Gastrocnemius medialis (tissue), 4 donors: ENCODE data around the gene SH3PXD2B. TPM values are rescaled to one million over a fixed set of nuclear protein-coding genes. Genes with fewer than 3 reads are reported as not detected.
A peak's percentile ranks its signal among the peaks of the same experiment; 100 is the strongest.

ENCODE experiments used
- ATAC-seq, 2 donors: fragments of 150-250 bp; one replicate each; pipeline ENCODE4 v1.9.1; 2016
- DNase-seq, 2 donors: peaks; one replicate each; pipeline ENCODE4 v3.0.0-alpha.2; 2019
- H3K27ac ChIP-seq, 4 donors: fragments of 200-600 bp; sonication (generic); 1 replicate in 1 of 4; 2 replicates in 3 of 4; pipeline ENCODE4 v1.5.1; 2016 to 2018; ENCODE audit warnings: mild to moderate bottlenecking in 2 of 4, moderate library complexity in 1 of 4
- H3K27me3 ChIP-seq, 3 donors: fragments of 200-600 bp; sonication (generic) in 2 of 3; 1 replicate in 1 of 3; 2 replicates in 2 of 3; pipeline versions ENCODE4 v1.5.1 to v1.6.0; 2016 to 2019; ENCODE audit warnings: mild to moderate bottlenecking in 1 of 3, moderate library complexity in 1 of 3
- H3K36me3 ChIP-seq, 2 donors: fragments of 200-600 bp; sonication (generic) in 1 of 2; one replicate each; pipeline ENCODE4 v1.5.1; 2017 to 2018
- H3K4me1 ChIP-seq, 2 donors: fragments of 200-600 bp; sonication (generic) in 1 of 2; one replicate each; pipeline ENCODE4 v1.5.1; 2016 to 2017; ENCODE audit warnings: mild to moderate bottlenecking in 2 of 2
- H3K4me3 ChIP-seq, 4 donors: fragments of 200-600 bp; sonication (generic) in 3 of 4; 1 replicate in 1 of 4; 2 replicates in 3 of 4; pipeline ENCODE4 v1.5.1; 2016 to 2019; ENCODE audit warnings: mild to moderate bottlenecking in 2 of 4
- H3K9me3 ChIP-seq, 3 donors: fragments of 200-600 bp; sonication (generic) in 2 of 3; 1 replicate in 1 of 3; 2 replicates in 2 of 3; pipeline ENCODE4 v1.5.1; 2016 to 2019
- POLR2A ChIP-seq, 2 donors: fragments of 450-650 bp; IDR thresholded peaks; one replicate each; pipeline ENCODE4 v1.6.1; 2017; ENCODE audit warnings: antibody characterized with exemption in 2 of 2, mild to moderate bottlenecking in 2 of 2, moderate library complexity in 2 of 2
- in situ Hi-C, 4 donors: fragments of 200-750 bp; cut with MboI; loops; one replicate each; pipeline versions ENCODE4 v1.15.0 to v1.8.0; 2017; ENCODE audit warnings: low sequenced_read_pairs in 4 of 4
- intact Hi-C: fragments of 100-400 bp; cut with DNase I; formaldehyde crosslinking; loops from one replicate; pipeline ENCODE4 v1.15.1; 2023; ENCODE audit warnings: low total_unique reads
- total RNA-seq, 4 donors: library from RNA; depleted of rRNA; stranded (reverse); fragments of >200 nt; gene quantifications; one replicate each; pipeline versions ENCODE4 v1.1.0 to v1.2.3, GENCODE V29; 2016
- TF ChIP-seq, protein P1 (sequence below), 5 experiments: fragments of 450-650 bp in 3 of 5; fragments of 200-600 bp in 2 of 5; sonication (generic) in 2 of 5; IDR thresholded peaks in 4 of 5; conservative IDR thresholded peaks in 1 of 5; 1 replicate in 4 of 5; 2 replicates in 1 of 5; pipeline ENCODE4 v1.5.1; 2016 to 2019; ENCODE audit warnings: antibody characterized with exemption in 5 of 5, mild to moderate bottlenecking in 3 of 5, moderate library complexity in 3 of 5

The SH3PXD2B gene
- total RNA-seq, 4 donors from 2014 or later, result 2.7 to 10.2 (median 4.2) TPM

DNA sequence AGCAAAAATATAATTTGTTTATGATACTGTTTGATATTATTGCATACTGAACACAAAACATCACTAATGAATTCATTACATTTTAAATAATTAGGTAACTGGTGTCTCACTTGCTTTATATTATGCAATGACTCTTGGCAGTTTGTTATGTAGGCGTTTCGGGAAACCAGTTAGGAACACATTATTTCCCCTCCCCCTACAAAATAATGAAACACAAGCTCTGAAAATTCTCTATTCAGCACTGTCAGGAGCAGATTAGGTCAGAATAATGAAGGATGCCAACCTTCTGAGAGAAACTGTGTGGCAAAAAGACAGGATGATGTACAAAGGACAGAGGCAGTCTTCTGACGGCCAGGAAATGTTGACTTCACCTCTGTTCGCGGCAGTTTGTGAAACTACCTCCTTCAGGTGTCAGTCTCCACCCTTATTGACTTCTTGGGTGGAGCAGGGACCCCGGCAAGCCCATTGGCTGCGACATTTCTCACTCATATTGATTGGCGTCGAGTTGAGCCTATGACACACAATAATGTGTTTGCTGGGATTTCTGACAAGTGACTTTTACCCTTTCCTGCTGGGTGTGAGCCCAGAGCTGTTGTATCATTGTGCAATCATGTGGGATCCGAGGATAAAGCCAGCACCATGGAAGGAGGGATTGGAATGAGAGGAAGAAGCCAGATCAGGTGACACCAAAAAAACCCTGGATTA is 33.9 kb downstream of the SH3PXD2B start:
- Histone ChIP-seq H3K4me1 (peaks cover 18 to 35% of the 10 kb centered on the region in 2 donors), H3K36me3 (no peaks in the 10 kb centered on the region), H3K27ac (peak overlapping the region; percentile 66 to 80 (median 75)), H3K9me3 (no peaks in the 10 kb centered on the region), H3K4me3 (peak overlapping the region in 1 of 4 donors; percentile 17), H3K27me3 (no peaks in the 10 kb centered on the region)
- DNase-seq, result peak; percentile 57 to 85
- in situ Hi-C loops, result no loop called here
- intact Hi-C loops, result loop anchor here (1.0 kb wide), 1 partner anchor 109 kb away; no protein-coding TSS in a partner anchor
- ATAC-seq, result peak; percentile 81 to 84
- TF ChIP-seq POLR2A (IDR thresholded peaks at IDR 0.05), result peak in 1 of 2 donors; percentile 21
- TF ChIP-seq, protein P1, sequence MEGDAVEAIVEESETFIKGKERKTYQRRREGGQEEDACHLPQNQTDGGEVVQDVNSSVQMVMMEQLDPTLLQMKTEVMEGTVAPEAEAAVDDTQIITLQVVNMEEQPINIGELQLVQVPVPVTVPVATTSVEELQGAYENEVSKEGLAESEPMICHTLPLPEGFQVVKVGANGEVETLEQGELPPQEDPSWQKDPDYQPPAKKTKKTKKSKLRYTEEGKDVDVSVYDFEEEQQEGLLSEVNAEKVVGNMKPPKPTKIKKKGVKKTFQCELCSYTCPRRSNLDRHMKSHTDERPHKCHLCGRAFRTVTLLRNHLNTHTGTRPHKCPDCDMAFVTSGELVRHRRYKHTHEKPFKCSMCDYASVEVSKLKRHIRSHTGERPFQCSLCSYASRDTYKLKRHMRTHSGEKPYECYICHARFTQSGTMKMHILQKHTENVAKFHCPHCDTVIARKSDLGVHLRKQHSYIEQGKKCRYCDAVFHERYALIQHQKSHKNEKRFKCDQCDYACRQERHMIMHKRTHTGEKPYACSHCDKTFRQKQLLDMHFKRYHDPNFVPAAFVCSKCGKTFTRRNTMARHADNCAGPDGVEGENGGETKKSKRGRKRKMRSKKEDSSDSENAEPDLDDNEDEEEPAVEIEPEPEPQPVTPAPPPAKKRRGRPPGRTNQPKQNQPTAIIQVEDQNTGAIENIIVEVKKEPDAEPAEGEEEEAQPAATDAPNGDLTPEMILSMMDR (IDR thresholded peaks at IDR 0.05 in 4 of 5, conservative IDR thresholded peaks at IDR 0.05 in 1 of 5), result no peak

DNA sequence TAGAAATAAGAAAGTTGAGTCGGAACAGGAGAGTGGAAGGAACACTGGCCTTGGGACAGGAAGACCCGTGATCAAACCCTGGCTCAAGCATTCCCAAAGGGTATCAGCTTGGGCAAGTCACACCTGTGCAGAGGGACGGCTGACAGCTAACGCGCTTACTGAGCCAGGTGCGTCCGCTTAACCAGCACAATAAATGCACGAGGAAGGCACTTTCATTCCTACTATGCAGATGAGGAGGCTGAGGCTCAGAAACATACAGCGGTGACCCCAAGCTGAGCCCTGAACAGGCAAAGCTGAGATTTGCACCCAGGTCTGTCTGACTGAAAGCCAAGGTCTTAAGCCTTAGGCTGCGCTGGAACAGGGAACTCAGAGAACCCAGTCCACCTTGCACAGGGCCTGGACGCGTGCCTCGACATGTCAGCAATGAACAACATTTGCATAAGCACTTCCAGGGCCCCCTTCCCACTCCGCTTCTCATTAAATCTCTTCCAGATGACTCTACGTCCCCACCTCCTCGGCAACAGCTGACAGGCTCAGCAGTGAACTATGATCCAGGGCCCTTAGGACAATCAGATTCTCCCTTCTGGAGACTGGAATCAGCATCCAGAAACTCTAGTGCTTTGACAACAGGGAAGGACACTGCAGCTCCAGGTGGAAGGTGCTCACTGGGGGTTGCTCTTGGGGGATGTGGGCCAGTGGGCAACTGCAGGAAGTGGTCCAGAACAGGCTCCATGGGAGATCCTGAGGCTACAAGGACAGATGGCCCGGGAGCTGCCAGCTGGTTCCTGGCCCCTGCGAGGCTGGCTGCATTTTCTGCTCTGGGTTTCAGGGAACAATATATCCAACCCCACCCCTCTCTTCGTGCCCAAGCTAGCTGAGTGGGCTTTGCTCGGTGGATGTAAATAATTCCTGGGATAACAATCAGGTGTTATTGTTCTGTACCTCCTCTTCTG is 35.2 kb downstream of the SH3PXD2B start:
- Histone ChIP-seq H3K4me3 (no peak overlapping the region), H3K9me3 (no peaks in the 10 kb centered on the region), H3K27ac (peak overlapping the region; percentile 66 to 76 (median 74)), H3K36me3 (no peaks in the 10 kb centered on the region), H3K27me3 (no peaks in the 10 kb centered on the region), H3K4me1 (peaks cover 21 to 44% of the 10 kb centered on the region in 2 donors)
- in situ Hi-C loops, result no loop called here
- intact Hi-C loops, result no loop called here
- peak in 1 of 2 donors; percentile 53 for DNase-seq
- no peak for TF ChIP-seq POLR2A (IDR thresholded peaks at IDR 0.05)
- TF ChIP-seq, protein P1 (IDR thresholded peaks at IDR 0.05 in 4 of 5, conservative IDR thresholded peaks at IDR 0.05 in 1 of 5), result no peak
- no peak for ATAC-seq

DNA sequence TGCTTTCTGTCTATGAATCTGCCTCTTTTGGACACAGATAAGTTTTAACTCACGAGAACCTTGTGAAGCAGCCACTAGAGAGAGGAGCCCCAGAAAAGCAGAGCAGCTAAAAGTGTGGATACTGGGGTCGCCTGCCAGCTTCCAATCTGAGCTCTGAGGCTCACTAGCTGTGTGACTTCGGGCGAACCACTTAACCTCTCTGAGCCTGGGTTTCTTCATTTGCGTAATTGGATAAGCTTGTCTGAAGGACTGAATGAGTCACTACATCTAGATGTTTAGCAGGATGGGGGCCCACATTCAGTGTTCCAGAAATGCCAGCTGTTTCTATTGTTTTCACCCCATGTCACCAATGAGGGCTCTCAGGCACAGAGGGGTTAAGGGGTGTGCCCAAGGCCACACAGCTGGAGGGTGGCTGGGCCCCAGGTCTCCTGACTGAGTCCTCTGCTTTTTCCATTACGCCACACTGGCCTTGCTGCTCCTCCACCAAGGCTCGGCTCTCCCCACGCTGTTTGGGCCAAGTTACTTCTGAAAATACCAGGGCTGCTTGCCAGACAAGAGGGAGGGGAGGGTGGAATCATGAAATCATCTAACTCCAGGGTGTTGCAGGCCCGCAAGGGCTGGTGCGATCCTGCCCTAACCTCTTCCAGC is 36.2 kb downstream of the SH3PXD2B start:
- H3K27me3 ChIP-seq, result no peaks in the 10 kb centered on the region
- H3K4me1 ChIP-seq, result peaks cover 21 to 49% of the 10 kb centered on the region in 2 donors
- no peaks in the 10 kb centered on the region for H3K36me3 ChIP-seq
- peak overlapping the region; percentile 66 to 76 (median 74) for H3K27ac ChIP-seq
- no peak overlapping the region for H3K4me3 ChIP-seq
- H3K9me3 ChIP-seq, result no peaks in the 10 kb centered on the region
- DNase-seq (peak; percentile 85 to 89), ATAC-seq (peak; percentile 51 to 59)
- intact Hi-C loops, result no loop called here
- in situ Hi-C loops, result no loop called here
- no peak for TF ChIP-seq POLR2A (IDR thresholded peaks at IDR 0.05)
- TF ChIP-seq, protein P1 (IDR thresholded peaks at IDR 0.05 in 4 of 5, conservative IDR thresholded peaks at IDR 0.05 in 1 of 5), result no peak

DNA sequence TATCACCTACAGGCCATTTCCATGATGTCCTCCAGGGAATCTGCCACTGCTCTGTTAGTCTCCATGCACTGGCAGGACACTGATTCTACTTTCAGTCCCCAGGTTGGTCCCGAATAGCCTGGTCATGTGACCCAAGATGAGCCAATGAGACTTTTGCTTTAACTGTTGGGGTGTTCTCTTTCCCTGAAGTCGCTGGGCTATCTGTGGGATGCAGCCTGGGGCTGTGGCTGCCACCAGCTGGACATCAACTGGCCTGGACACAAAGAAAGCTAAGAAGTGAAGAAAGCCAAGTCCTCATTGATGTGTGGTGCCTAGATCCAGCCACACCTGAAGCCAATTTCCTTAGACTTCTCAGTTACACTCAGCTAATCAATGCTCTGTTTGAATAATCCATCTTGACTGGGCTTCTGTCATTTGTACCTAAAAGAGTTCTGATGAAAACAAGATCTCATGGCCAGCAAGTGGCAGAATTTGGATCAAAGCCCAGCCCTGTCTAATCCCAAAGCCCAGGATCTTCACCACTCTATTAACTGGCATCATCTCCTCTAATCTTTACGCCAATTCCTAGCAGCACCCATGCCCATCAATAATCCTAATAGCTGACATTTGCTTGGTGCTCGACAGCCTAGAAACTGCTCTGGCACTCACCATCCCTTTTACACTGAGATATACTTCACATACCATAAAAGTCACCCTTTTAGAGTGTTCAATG is 37.0 kb downstream of the SH3PXD2B start:
- peaks cover 22 to 53% of the 10 kb centered on the region in 2 donors for H3K4me1 ChIP-seq
- H3K9me3 ChIP-seq, result no peaks in the 10 kb centered on the region
- peak overlapping the region; percentile 66 to 76 (median 70) for H3K27ac ChIP-seq
- intact Hi-C loops, result no loop called here
- H3K36me3 ChIP-seq, result no peaks in the 10 kb centered on the region
- no peak overlapping the region for H3K4me3 ChIP-seq
- in situ Hi-C loops, result no loop called here
- no peaks in the 10 kb centered on the region for H3K27me3 ChIP-seq
- no peak for DNase-seq
- no peak for TF ChIP-seq POLR2A (IDR thresholded peaks at IDR 0.05)
- TF ChIP-seq, protein P1 (IDR thresholded peaks at IDR 0.05 in 4 of 5, conservative IDR thresholded peaks at IDR 0.05 in 1 of 5), result no peak
- no peak for ATAC-seq
